Ovary (tissue), 3 donors: ENCODE measurements around the gene RABAC1.

Experiments used
- CTCF ChIP-seq, 3 donors: fragments of 450-650 bp in 2 of 3; fragments of 200-600 bp in 1 of 3; IDR thresholded peaks; one replicate each; pipeline versions ENCODE4 v1.5.1 to v1.8.0; 2016 to 2022; ENCODE audit warnings: antibody characterized with exemption in 3 of 3, mild to moderate bottlenecking in 1 of 3
- EP300 ChIP-seq: sonication (generic); formaldehyde crosslinking; IDR thresholded peaks from one replicate; pipeline ENCODE4 v1.6.1; 2017; ENCODE audit warnings: antibody characterized with exemption
- POLR2A ChIP-seq: fragments of 450-650 bp; IDR thresholded peaks from one replicate; pipeline ENCODE4 v1.6.1; 2017; ENCODE audit warnings: antibody characterized with exemption, mild to moderate bottlenecking, moderate library complexity
- donor health status: DM: no; HTN: no; CAD: no.

GRCh38 chr19:41911889-41912731, 47.0 kb downstream of the RABAC1 start:
- TF ChIP-seq CTCF (IDR thresholded peaks at IDR 0.05) (no peak), POLR2A (no peak), EP300 (no peak)
